OCI-LY3 (cell line): ENCODE results near the gene PCYT1A.

Experiments
- CTCF ChIP-seq: fragments of 200-600, 300-600 bp; sonication (generic); IDR thresholded peaks from 2 replicates; pipeline ENCODE4 v1.5.1; 2014; ENCODE audit warnings: antibody characterized with exemption, low read length, low read depth
- EZH2phosphoT487 ChIP-seq: fragments of 200-600 bp; shearing (Covaris generic); IDR thresholded peaks from 2 replicates; pipeline ENCODE4 v1.6.1; 2018; ENCODE audit warnings: antibody characterized with exemption, mixed run types, low read depth

- TF ChIP-seq CTCF (no peak), EZH2phosphoT487 (no peak)
Measured at GRCh38 chr3:196184881-196185280, 102.6 kb downstream of the PCYT1A start.
